ENCODE results near the gene ACVRL1.

- TF ChIP-seq MAX (IDR thresholded peaks at IDR 0.05) (no peak), GABPA (IDR thresholded peaks at IDR 0.05 in 1 of 2, conservative IDR thresholded peaks at IDR 0.05 in 1 of 2) (no peak), TAF1 (conservative IDR thresholded peaks at IDR 0.05) (no peak), SP1 (IDR thresholded peaks at IDR 0.05) (no peak)
- TF ChIP-seq, protein P1, sequence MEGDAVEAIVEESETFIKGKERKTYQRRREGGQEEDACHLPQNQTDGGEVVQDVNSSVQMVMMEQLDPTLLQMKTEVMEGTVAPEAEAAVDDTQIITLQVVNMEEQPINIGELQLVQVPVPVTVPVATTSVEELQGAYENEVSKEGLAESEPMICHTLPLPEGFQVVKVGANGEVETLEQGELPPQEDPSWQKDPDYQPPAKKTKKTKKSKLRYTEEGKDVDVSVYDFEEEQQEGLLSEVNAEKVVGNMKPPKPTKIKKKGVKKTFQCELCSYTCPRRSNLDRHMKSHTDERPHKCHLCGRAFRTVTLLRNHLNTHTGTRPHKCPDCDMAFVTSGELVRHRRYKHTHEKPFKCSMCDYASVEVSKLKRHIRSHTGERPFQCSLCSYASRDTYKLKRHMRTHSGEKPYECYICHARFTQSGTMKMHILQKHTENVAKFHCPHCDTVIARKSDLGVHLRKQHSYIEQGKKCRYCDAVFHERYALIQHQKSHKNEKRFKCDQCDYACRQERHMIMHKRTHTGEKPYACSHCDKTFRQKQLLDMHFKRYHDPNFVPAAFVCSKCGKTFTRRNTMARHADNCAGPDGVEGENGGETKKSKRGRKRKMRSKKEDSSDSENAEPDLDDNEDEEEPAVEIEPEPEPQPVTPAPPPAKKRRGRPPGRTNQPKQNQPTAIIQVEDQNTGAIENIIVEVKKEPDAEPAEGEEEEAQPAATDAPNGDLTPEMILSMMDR (IDR thresholded peaks at IDR 0.05; ENCODE audit: low read depth, low read length, missing input control) = no peak
- TF ChIP-seq, protein P2, sequence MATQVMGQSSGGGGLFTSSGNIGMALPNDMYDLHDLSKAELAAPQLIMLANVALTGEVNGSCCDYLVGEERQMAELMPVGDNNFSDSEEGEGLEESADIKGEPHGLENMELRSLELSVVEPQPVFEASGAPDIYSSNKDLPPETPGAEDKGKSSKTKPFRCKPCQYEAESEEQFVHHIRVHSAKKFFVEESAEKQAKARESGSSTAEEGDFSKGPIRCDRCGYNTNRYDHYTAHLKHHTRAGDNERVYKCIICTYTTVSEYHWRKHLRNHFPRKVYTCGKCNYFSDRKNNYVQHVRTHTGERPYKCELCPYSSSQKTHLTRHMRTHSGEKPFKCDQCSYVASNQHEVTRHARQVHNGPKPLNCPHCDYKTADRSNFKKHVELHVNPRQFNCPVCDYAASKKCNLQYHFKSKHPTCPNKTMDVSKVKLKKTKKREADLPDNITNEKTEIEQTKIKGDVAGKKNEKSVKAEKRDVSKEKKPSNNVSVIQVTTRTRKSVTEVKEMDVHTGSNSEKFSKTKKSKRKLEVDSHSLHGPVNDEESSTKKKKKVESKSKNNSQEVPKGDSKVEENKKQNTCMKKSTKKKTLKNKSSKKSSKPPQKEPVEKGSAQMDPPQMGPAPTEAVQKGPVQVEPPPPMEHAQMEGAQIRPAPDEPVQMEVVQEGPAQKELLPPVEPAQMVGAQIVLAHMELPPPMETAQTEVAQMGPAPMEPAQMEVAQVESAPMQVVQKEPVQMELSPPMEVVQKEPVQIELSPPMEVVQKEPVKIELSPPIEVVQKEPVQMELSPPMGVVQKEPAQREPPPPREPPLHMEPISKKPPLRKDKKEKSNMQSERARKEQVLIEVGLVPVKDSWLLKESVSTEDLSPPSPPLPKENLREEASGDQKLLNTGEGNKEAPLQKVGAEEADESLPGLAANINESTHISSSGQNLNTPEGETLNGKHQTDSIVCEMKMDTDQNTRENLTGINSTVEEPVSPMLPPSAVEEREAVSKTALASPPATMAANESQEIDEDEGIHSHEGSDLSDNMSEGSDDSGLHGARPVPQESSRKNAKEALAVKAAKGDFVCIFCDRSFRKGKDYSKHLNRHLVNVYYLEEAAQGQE (IDR thresholded peaks at IDR 0.05) = no peak
- TF ChIP-seq, protein P3, sequence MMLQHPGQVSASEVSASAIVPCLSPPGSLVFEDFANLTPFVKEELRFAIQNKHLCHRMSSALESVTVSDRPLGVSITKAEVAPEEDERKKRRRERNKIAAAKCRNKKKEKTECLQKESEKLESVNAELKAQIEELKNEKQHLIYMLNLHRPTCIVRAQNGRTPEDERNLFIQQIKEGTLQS (IDR thresholded peaks at IDR 0.05) = no peak
These were observed 2.3 kb upstream of the ACVRL1 start for GRCh38 chr12:51904951-51905470.

All from liver (tissue), 3 donors.